ENCODE measurements around the gene LBH. TPM values are rescaled to one million over a fixed set of nuclear protein-coding genes. Genes with fewer than 3 reads are reported as not detected.
A peak's percentile ranks its signal among the peaks of the same experiment; 100 is the strongest.

LBH gene
- total RNA-seq, 1 donor from 2014 or later = 16.7 TPM

- no peaks in the 10 kb centered on the region for H3K36me3 Mint-ChIP-seq (ENCODE audit: low read depth)
- TF ChIP-seq CTCF (conservative IDR thresholded peaks at IDR 0.05) = no peak
- no peak for DNase-seq (ENCODE audit: low read depth, low spot score)
- H3K9me3 Mint-ChIP-seq = no peaks in the 10 kb centered on the region
- H3K27ac Mint-ChIP-seq (ENCODE audit: unreplicated experiment) = no peak overlapping the region
- H3K27me3 Mint-ChIP-seq (ENCODE audit: low read depth) = peaks cover 8% of the 10 kb centered on the region
- H3K4me1 Mint-ChIP-seq = no peaks in the 10 kb centered on the region
- no peak overlapping the region for H3K4me3 Mint-ChIP-seq
Observed at GRCh38 chr2:30205456-30205855, 25.9 kb upstream of the LBH start.

GRCh38 chr2:30206461-30207430 is 24.6 kb upstream of the LBH start:
- no peak for DNase-seq (ENCODE audit: low read depth, low spot score)
- TF ChIP-seq CTCF (conservative IDR thresholded peaks at IDR 0.05) = no peak
- Mint-ChIP-seq H3K27ac (ENCODE audit: unreplicated experiment) (no peak overlapping the region), H3K27me3 (ENCODE audit: low read depth) (peaks cover 8% of the 10 kb centered on the region), H3K9me3 (no peaks in the 10 kb centered on the region), H3K36me3 (ENCODE audit: low read depth) (no peaks in the 10 kb centered on the region), H3K4me3 (no peak overlapping the region), H3K4me1 (no peaks in the 10 kb centered on the region)

DNA sequence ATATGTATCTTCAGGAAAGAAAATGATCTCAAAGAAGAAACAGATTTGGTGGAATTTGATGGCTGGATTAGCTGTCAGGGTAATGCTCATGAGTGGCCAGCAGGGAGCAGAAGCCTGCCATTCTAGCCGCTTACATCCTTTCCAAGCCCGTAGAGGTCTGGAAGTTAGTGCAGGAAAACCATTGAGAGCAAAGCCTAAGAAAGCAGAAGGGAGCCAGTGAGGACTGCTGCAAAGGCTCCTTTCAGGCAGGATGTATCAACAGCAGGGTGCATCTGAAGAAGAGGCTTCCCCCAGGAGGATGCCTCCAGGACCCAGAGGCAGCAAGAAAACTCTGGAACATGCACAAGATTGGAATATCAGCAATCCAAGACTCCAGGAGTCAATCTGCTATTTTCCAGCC is 22.9 kb upstream of the LBH start:
- H3K4me3 Mint-ChIP-seq = no peak overlapping the region
- H3K36me3 Mint-ChIP-seq (ENCODE audit: low read depth) = no peaks in the 10 kb centered on the region
- peaks cover 8% of the 10 kb centered on the region for H3K27me3 Mint-ChIP-seq (ENCODE audit: low read depth)
- H3K9me3 Mint-ChIP-seq = no peaks in the 10 kb centered on the region
- peak; percentile 52 for DNase-seq (ENCODE audit: low read depth, low spot score)
- H3K27ac Mint-ChIP-seq (ENCODE audit: unreplicated experiment) = no peak overlapping the region
- H3K4me1 Mint-ChIP-seq = no peaks in the 10 kb centered on the region
- peak; percentile 94 for TF ChIP-seq CTCF (conservative IDR thresholded peaks at IDR 0.05)

DNA sequence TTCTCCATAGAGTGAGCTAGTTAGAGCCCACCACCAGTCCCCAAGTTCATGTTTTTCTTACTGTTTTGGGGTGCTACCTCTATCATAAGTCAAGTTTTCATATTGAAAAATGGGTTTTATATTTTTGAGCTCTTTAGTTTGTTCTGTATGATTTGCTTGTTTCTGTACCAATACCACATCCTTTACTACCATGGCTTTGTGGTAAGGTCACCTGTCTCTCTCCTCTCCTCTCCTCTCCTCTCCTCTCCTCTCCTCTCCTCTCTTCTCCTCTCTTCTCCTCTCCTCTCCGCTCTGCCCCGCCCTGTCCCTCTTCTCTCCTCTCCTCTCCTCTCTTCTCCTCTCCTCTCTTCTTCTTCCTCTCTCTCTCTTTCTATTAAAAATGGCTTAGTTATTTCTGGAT is 22.1 kb upstream of the LBH start:
- no peak for DNase-seq (ENCODE audit: low read depth, low spot score)
- Mint-ChIP-seq H3K4me3 (no peak overlapping the region), H3K36me3 (ENCODE audit: low read depth) (no peaks in the 10 kb centered on the region), H3K4me1 (no peaks in the 10 kb centered on the region), H3K27ac (ENCODE audit: unreplicated experiment) (no peak overlapping the region), H3K9me3 (no peaks in the 10 kb centered on the region), H3K27me3 (ENCODE audit: low read depth) (peaks cover 8% of the 10 kb centered on the region)
- no peak for TF ChIP-seq CTCF (conservative IDR thresholded peaks at IDR 0.05)

DNA sequence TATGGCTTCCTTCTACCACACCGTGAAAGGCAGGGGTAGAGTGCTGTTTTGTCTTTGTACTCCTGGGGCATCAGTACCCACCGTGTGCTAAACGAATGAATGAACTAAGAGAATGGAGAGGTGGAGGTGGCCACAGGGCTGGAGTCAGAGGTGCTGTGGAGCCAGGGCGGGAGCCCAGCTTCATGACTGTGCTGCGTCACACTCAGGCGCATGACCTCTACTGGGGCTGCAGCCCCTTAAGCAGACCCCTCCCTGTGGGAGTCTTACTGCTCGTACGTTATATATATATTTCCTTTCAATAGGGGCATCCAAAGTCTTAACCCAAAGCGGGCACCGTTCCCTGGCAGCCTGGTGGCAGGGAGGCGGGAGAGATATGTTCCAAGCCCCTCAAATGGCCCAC is 18.0 kb upstream of the LBH start:
- Mint-ChIP-seq H3K27ac (ENCODE audit: unreplicated experiment) (no peak overlapping the region), H3K27me3 (ENCODE audit: low read depth) (peaks cover 2% of the 10 kb centered on the region), H3K36me3 (ENCODE audit: low read depth) (no peaks in the 10 kb centered on the region), H3K4me3 (no peak overlapping the region), H3K4me1 (peaks cover 4% of the 10 kb centered on the region), H3K9me3 (no peaks in the 10 kb centered on the region)
- no peak for DNase-seq (ENCODE audit: low read depth, low spot score)
- no peak for TF ChIP-seq CTCF (conservative IDR thresholded peaks at IDR 0.05)
